ENCODE measurements around the gene HOXC6. TPM values are rescaled to one million over a fixed set of nuclear protein-coding genes. Genes with fewer than 3 reads are reported as not detected.

The HOXC6 gene
- total and polyA plus RNA-seq, 9 of the 15 experiments (the other 6 are each of a cell fraction or from before 2014, with no cell fraction given), result 0.06 to 4.0 (median 1.4) TPM

DNA sequence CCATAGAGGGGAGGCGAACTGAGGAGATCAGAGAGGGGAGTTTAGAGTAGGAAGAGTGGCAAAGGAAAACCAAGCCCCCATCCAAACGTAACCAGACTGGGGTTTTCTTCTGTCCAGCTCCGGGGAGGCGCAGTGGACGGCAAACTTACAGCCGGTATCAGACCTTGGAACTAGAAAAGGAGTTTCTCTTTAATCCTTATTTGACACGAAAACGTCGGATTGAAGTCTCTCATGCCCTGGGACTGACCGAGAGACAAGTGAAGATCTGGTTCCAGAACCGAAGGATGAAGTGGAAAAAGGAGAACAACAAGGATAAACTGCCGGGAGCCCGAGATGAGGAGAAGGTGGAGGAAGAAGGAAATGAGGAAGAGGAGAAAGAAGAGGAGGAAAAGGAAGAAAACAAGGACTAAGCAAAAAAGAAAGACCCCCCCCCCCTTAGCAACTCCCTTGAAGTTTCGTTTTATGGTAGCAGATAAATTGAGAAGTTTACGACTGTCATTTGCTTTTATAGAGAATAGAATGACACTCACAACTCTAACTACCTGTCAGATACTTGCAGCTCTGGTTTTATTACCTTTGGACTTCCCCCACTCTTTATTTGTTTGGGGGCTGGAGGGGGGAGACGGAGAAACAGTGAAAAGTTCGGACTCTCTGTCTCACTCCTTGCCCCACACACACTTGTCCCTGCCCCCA, 17.1 kb upstream of the HOXC6 start (continued):
- TF ChIP-seq, protein P1, sequence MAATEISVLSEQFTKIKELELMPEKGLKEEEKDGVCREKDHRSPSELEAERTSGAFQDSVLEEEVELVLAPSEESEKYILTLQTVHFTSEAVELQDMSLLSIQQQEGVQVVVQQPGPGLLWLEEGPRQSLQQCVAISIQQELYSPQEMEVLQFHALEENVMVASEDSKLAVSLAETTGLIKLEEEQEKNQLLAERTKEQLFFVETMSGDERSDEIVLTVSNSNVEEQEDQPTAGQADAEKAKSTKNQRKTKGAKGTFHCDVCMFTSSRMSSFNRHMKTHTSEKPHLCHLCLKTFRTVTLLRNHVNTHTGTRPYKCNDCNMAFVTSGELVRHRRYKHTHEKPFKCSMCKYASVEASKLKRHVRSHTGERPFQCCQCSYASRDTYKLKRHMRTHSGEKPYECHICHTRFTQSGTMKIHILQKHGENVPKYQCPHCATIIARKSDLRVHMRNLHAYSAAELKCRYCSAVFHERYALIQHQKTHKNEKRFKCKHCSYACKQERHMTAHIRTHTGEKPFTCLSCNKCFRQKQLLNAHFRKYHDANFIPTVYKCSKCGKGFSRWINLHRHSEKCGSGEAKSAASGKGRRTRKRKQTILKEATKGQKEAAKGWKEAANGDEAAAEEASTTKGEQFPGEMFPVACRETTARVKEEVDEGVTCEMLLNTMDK (IDR thresholded peaks at IDR 0.05; ENCODE audit: borderline replicate concordance, insufficient read depth, low read depth, low read length, poor library complexity, severe bottlenecking), result no peak
- TF ChIP-seq, protein P2, sequence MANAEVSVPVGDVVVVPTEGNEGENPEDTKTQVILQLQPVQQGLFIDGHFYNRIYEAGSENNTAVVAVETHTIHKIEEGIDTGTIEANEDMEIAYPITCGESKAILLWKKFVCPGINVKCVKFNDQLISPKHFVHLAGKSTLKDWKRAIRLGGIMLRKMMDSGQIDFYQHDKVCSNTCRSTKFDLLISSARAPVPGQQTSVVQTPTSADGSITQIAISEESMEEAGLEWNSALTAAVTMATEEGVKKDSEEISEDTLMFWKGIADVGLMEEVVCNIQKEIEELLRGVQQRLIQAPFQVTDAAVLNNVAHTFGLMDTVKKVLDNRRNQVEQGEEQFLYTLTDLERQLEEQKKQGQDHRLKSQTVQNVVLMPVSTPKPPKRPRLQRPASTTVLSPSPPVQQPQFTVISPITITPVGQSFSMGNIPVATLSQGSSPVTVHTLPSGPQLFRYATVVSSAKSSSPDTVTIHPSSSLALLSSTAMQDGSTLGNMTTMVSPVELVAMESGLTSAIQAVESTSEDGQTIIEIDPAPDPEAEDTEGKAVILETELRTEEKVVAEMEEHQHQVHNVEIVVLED (CRISPR knock-in tag; IDR thresholded peaks at IDR 0.05), result no peak
- TF ChIP-seq CXXC5 (CRISPR knock-in tag; IDR thresholded peaks at IDR 0.05) (no peak), NCOA6 (IDR thresholded peaks at IDR 0.05) (0 out of 2 replicates have a peak, but pooled peaks have one; percentile 11), TAF15 (IDR thresholded peaks at IDR 0.05; ENCODE audit: low read depth, low read length) (no peak), PHF8 (IDR thresholded peaks at IDR 0.05; ENCODE audit: borderline replicate concordance, low read length) (no peak), ETV5 (CRISPR knock-in tag; IDR thresholded peaks at IDR 0.05; ENCODE audit: low read depth) (no peak), LEF1 (IDR thresholded peaks at IDR 0.05) (peak; percentile 31; the same call in 1 of the 2 replicates), GABPB2 (CRISPR knock-in tag; conservative IDR thresholded peaks at IDR 0.05) (no peak), POLR2B (IDR thresholded peaks at IDR 0.05; ENCODE audit: low read depth, partially characterized antibody) (no peak), BACH1 (tag; IDR thresholded peaks at IDR 0.05) (no peak), MTF1 (CRISPR knock-in tag; IDR thresholded peaks at IDR 0.05; ENCODE audit: borderline replicate concordance) (no peak), KAT8 (IDR thresholded peaks at IDR 0.05; ENCODE audit: low read depth) (no peak), CTBP1 (IDR thresholded peaks at IDR 0.05; ENCODE audit: borderline replicate concordance) (no peak), ZNF175 (CRISPR knock-in tag; IDR thresholded peaks at IDR 0.05; ENCODE audit: low read depth) (no peak), ZNF274 (IDR thresholded peaks at IDR 0.05; ENCODE audit: borderline replicate concordance, low read depth, low read length) (no peak)
- TF ChIP-seq, protein P3, sequence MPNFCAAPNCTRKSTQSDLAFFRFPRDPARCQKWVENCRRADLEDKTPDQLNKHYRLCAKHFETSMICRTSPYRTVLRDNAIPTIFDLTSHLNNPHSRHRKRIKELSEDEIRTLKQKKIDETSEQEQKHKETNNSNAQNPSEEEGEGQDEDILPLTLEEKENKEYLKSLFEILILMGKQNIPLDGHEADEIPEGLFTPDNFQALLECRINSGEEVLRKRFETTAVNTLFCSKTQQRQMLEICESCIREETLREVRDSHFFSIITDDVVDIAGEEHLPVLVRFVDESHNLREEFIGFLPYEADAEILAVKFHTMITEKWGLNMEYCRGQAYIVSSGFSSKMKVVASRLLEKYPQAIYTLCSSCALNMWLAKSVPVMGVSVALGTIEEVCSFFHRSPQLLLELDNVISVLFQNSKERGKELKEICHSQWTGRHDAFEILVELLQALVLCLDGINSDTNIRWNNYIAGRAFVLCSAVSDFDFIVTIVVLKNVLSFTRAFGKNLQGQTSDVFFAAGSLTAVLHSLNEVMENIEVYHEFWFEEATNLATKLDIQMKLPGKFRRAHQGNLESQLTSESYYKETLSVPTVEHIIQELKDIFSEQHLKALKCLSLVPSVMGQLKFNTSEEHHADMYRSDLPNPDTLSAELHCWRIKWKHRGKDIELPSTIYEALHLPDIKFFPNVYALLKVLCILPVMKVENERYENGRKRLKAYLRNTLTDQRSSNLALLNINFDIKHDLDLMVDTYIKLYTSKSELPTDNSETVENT (CRISPR knock-in tag; IDR thresholded peaks at IDR 0.05), result no peak
- TF ChIP-seq, protein P4, sequence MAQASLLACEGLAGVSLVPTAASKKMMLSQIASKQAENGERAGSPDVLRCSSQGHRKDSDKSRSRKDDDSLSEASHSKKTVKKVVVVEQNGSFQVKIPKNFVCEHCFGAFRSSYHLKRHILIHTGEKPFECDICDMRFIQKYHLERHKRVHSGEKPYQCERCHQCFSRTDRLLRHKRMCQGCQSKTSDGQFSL (CRISPR knock-in tag; IDR thresholded peaks at IDR 0.05), result peak; percentile 1; the same call in 1 of the 2 replicates
- TF ChIP-seq, protein P4 (tag; IDR thresholded peaks at IDR 0.05), result no peak
